SU-DHL-6 (cell line): ENCODE data around the gene FKBP8.

Source experiments
- CTCF ChIP-seq: fragments of 200-600 bp; sonication (generic); IDR thresholded peaks from one replicate; pipeline ENCODE4 v1.5.1; 2017; ENCODE audit warnings: antibody characterized with exemption, mild to moderate bottlenecking, low read length, moderate library complexity; ENCODE audit not compliant: insufficient read depth, poor library complexity, severe bottlenecking
- EZH2phosphoT487 ChIP-seq: fragments of 200-600 bp; sonication (generic), shearing (Covaris generic); conservative IDR thresholded peaks from 2 replicates; pipeline ENCODE4 v1.6.1; 2018; ENCODE audit warnings: mild to moderate bottlenecking, antibody characterized with exemption, low read length, moderate library complexity, mixed read lengths

DNA sequence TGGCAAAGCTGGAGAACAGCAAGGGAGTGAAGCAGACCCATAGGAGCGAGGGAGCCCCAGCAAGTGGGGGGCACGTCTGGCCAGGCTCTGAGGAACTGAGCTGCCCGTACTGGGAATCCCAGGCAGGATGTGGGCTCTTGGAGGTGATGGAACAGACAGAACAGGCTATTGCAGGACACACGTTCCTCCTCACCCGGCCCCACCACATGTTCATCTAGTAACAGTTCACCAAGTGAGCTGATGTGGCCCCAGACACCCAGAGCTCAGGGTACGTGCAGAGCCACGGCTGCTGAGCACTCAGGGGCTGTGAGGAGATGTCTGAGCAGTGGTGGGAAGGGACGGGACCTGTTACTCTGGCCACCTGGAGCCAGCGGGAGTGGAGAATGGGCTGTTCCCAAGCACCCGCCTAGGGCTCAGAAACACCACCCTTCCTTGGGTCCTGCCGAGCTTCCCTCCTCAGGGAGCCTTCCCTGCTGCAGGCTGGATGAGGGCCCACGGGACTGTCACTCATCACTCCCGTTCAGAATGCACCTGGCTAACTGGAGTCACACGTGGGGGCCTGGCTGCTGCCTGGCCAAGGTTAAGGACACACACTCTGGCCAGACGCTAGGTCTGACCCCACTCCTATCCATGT lies 39.9 kb downstream of the FKBP8 start:
- no peak for TF ChIP-seq CTCF
- TF ChIP-seq EZH2phosphoT487: no peak
